Measurements from ENCODE around the gene RALGAPA1. TPM values are rescaled to one million over a fixed set of nuclear protein-coding genes. Genes with fewer than 3 reads are reported as not detected.

RALGAPA1 gene
- total and polyA plus RNA-seq, 2 experiments from 2014 or later = 21.9 to 27.3 TPM

GRCh38 chr14:35571598-35571997 is 237.5 kb downstream of the RALGAPA1 start:
- Mint-ChIP-seq H3K36me3 (ENCODE audit: low read depth) (no peaks in the 10 kb centered on the region), H3K4me3 (no peak overlapping the region), H3K9me3 (no peaks in the 10 kb centered on the region), H3K27me3 (ENCODE audit: insufficient read depth, low read depth, poor library complexity) (no peaks in the 10 kb centered on the region), H3K27ac (no peak overlapping the region), H3K4me1 (peaks cover 8% of the 10 kb centered on the region)
- ATAC-seq (no peak), DNase-seq (ENCODE audit: low spot score) (no peak)
- Histone ChIP-seq H3K9me2 (ENCODE audit: insufficient read depth) (no peaks in the 10 kb centered on the region), H3K36me3 (ENCODE audit: insufficient read depth) (no peaks in the 10 kb centered on the region), H3K27ac (ENCODE audit: low read depth) (no peak overlapping the region), H3F3A (replicated peaks; ENCODE audit: low read depth) (no peaks in the 10 kb centered on the region), H3K4me2 (no peak overlapping the region), H3K27me3 (ENCODE audit: insufficient read depth) (no peaks in the 10 kb centered on the region), H3K4me1 (ENCODE audit: insufficient read depth) (no peaks in the 10 kb centered on the region), H2AFZ (no peak overlapping the region), H4K20me1 (replicated peaks; ENCODE audit: insufficient read depth) (no peaks in the 10 kb centered on the region), H3K79me2 (replicated peaks; ENCODE audit: insufficient read depth) (no peaks in the 10 kb centered on the region), H3K4me3 (no peak overlapping the region)
- TF ChIP-seq EZH2phosphoT487 (IDR thresholded peaks at IDR 0.05; ENCODE audit: unreplicated experiment) (no peak), STAT1 (IDR thresholded peaks at IDR 0.05; ENCODE audit: unreplicated experiment) (no peak), JUNB (IDR thresholded peaks at IDR 0.05; ENCODE audit: unreplicated experiment) (no peak)

GRCh38 chr14:35565871-35566464 is 243.1 kb downstream of the RALGAPA1 start:
- Histone ChIP-seq H3K27ac (ENCODE audit: low read depth) (no peak overlapping the region), H2AFZ (no peak overlapping the region), H4K20me1 (replicated peaks; ENCODE audit: insufficient read depth) (no peaks in the 10 kb centered on the region), H3K79me2 (replicated peaks; ENCODE audit: insufficient read depth) (no peaks in the 10 kb centered on the region), H3F3A (replicated peaks; ENCODE audit: low read depth) (no peaks in the 10 kb centered on the region), H3K9me2 (ENCODE audit: insufficient read depth) (no peaks in the 10 kb centered on the region), H3K4me2 (no peak overlapping the region), H3K36me3 (ENCODE audit: insufficient read depth) (no peaks in the 10 kb centered on the region), H3K4me3 (no peak overlapping the region), H3K27me3 (ENCODE audit: insufficient read depth) (no peaks in the 10 kb centered on the region), H3K4me1 (ENCODE audit: insufficient read depth) (no peaks in the 10 kb centered on the region)
- DNase-seq (ENCODE audit: low spot score) (no peak), ATAC-seq (no peak)
- no peaks in the 10 kb centered on the region for H3K27me3 Mint-ChIP-seq (ENCODE audit: insufficient read depth, low read depth, poor library complexity)
- H3K27ac Mint-ChIP-seq = no peak overlapping the region
- H3K9me3 Mint-ChIP-seq = no peaks in the 10 kb centered on the region
- H3K4me3 Mint-ChIP-seq = no peak overlapping the region
- no peaks in the 10 kb centered on the region for H3K36me3 Mint-ChIP-seq (ENCODE audit: low read depth)
- H3K4me1 Mint-ChIP-seq = peaks cover 12% of the 10 kb centered on the region
- TF ChIP-seq STAT1 (IDR thresholded peaks at IDR 0.05; ENCODE audit: unreplicated experiment) (no peak), NANOG (IDR thresholded peaks at IDR 0.05; ENCODE audit: borderline replicate concordance) (no peak), EZH2 (IDR thresholded peaks at IDR 0.05; ENCODE audit: low read depth, unreplicated experiment) (no peak), POLR2AphosphoS5 (IDR thresholded peaks at IDR 0.05; ENCODE audit: low read depth) (no peak), CTCF (conservative IDR thresholded peaks at IDR 0.05; ENCODE audit: low read depth in 2 of 2) (no peak), JUNB (IDR thresholded peaks at IDR 0.05; ENCODE audit: unreplicated experiment) (no peak), ZNF462 (CRISPR knock-in tag; IDR thresholded peaks at IDR 0.05) (no peak), ETS1 (IDR thresholded peaks at IDR 0.05) (no peak), EZH2phosphoT487 (IDR thresholded peaks at IDR 0.05; ENCODE audit: unreplicated experiment) (no peak)

All from GM23338 (cell line).